HG02763 (cell line): Measurements from ENCODE around the gene TMEM245.
"Not testable (repeated sequence)": the region's sequence is repeated elsewhere in the genome, so short reads cannot be mapped to it uniquely, and the experiment has no call there.

Source experiments
- ATAC-seq: cut with Tn5 transposase; IDR thresholded peaks from one replicate; pipeline ENCODE4 v1.9.1; 2021; ENCODE audit warnings: mild to moderate bottlenecking, moderate library complexity; ENCODE audit not compliant: unreplicated experiment

TMEM245 gene

GRCh38 chr9:109134167-109134578, 14.4 kb upstream of the TMEM245 start:
- ATAC-seq: no peak

DNA sequence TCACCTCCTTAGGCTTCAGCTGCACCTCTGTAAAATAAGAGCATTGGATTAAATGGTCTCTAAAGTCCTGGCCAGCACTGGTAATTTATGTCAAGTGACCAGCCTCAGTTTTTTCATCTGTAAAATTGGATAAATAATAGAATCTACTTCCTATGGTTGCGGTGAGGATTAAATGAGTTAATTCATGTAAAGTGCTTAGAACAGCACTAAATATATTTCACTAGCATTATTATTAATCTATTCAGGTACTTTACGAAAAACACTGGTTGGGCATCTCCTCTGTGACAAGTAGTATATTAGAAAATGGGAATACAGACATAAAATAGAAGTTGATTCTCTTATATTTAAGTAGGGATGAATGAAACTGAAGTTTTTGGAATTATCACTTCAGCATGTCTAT, 13.8 kb upstream of the TMEM245 start:
- ATAC-seq: no peak

DNA sequence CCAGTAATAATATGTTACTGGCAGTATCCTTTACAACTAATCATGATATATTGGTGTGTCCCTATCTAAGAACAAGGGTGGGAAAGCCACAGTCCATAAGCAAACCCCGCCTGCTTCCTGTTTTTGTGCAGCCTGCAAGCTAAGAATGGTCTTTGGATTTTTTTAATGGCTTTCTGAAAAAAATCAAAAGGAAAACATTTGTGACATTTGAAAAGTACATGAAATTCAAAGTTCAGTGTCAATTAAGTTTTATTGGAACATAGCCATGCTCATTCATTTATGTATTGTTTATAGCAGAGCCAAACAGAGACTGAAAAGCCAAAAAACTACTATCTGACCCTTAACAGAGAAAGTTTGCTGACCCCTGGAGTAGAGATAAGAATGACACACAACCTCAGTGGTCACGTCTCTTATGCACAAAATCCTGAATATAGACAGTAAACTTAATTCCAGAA, 12.8 kb upstream of the TMEM245 start:
- no peak for ATAC-seq

- no peak for ATAC-seq
Observed at GRCh38 chr9:109129470-109130197, 9.9 kb upstream of the TMEM245 start.

- not testable (repeated sequence) for ATAC-seq
Observed at GRCh38 chr9:109126671-109127070, 6.9 kb upstream of the TMEM245 start.

DNA sequence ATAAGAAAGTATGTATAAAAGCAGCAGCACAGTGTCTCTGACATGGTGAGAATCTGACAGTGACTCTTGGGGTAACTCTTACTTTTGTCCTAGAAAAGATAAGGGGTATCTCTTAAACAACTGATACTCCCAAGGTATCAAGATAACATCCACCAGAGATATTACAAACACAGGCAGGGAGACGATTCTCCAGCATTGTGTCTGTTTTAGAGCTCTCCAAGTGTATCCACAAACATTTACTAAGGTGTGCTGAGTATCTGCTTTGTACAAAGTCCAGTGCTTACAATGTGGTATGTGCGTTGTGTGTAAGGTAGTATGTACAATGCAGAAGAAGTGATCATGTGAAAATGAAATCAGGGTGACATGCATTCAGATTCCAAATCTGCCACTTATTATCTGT, 4.4 kb upstream of the TMEM245 start:
- no peak for ATAC-seq

DNA sequence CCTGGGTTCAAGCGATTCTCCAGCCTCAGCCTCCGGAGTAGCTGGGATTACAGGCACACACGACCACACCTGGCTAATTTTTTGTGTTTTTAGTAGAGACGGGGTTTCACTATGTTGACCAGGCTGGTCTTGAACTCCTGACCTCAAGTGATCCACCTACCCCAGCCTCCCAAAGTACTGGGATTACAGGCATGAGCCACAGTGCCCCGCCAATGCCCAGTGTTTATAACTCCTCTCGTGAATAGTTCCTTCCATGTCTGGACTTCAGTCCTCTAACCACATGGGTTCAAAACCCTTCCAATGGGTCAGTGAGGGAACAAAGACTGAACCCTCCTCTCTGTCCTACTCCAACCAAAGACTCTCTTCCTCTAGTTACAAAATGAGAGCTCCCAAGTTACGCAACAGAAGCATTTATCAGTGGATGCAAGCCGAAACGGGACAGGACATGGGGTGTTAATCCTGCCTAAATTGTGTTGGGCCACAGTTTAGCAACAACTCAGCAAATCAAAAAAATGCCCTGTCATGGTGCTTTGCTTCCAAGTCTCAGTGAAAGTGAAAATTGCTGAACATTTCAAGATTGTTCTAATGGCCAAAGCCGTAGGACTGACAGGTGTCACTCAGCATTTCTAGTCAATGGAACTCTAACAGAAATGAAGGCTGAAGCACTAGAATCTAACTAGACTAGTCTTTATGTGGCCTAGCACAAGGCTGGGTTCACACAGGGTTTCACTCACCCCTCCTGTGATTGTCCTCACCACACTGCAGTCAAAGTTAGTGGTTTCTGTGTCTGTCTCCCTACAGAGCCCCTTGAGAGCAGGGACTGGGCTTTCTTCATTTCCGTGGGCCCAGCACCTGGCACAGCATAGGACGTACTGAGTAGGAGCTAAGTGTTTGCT, 3.2 kb upstream of the TMEM245 start:
- ATAC-seq: peak; percentile 27

- ATAC-seq: no peak
Observed at GRCh38 chr9:109121232-109121796, 1.6 kb upstream of the TMEM245 start.

- no peak for ATAC-seq
Observed at GRCh38 chr9:109120204-109120789, 550 bp upstream of the TMEM245 start.

DNA sequence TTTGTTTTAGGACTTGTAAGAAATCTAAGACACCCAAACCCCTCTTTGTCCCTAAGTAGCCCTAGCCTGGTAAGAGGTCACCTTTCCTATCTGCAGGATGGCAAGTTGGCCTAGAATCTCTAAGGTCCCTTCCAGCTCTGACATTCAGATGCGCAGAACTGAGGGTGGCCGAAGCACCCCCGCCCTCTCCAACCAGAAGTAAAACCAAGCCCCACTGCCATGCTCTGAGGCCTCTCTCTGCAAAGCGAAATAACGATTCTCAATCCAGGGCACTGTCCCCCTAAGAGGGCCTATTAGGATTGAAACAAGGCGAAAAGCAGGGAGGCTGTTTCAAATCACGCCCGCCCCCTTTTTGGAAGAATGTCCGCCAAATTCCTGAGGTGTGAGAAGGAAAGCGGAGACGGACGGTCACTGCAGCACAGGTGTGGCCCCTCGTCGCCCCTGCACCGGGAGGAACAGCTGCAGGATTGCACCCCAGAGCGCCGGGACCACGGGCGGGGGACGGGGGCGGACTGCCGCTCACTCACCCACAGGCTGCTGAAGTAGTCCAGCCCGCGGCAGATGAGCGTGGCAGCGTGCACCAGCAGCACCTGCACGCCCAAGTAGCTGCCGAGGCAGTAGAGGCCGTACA, 824 bp downstream of the TMEM245 start:
- ATAC-seq: no peak

- no peak for ATAC-seq
Observed at GRCh38 chr9:109117856-109118807, 1.6 kb downstream of the TMEM245 start.

DNA sequence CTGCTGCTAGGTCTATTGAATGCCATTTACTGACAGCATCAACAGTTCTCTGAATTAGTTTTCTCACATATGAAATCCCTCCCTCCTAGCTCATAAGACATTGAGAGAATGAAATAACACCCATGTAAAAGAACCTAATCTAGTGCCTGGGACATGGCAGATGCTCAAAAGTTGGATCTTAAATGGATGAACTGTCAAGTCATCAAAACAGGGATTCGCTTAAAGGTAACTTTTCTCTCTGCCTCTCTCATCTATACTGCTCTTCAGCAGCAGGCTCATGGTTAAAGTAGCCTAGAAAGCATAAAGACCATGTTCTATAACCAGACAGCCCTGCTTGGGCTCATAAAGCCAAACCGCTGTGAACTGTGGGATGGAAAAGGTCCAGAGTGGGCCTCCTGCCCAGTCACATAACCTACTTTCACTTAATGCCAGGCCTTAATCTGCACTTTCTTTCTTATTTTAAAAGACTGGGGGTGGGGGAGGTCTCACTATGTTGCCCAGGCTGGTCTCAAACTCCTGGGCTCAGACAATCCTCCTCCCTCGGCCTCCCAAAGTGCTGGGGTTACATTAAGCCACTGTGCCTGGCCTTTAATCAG, 3.7 kb downstream of the TMEM245 start:
- no peak for ATAC-seq

GRCh38 chr9:109114670-109115069, 5.1 kb downstream of the TMEM245 start:
- ATAC-seq: no peak

- no peak for ATAC-seq
Observed at GRCh38 chr9:109113892-109114609, 5.7 kb downstream of the TMEM245 start.

DNA sequence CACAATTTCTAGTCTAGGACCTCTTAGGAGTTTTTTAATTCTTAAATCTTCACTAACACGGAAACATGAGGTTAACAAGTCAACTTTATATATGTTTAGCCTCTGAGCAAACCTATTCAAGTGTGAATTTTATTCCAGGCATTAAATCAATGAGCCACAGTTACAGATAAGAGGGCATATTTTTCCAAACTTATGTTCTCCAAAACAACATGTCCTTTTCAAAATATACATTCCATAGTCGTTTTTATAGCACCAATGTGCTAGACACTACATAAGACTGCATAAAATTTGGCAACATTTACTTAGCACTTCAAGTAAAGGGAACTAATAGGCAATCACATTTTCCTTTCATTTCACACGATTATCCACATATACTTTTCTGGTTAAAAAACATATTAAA, 6.5 kb downstream of the TMEM245 start:
- ATAC-seq: no peak

GRCh38 chr9:109110329-109111021, 9.3 kb downstream of the TMEM245 start:
- ATAC-seq: peak; percentile 68

- ATAC-seq: no peak
Observed at GRCh38 chr9:109109967-109110328, 9.8 kb downstream of the TMEM245 start.

GRCh38 chr9:109108318-109108717, 11.4 kb downstream of the TMEM245 start:
- no peak for ATAC-seq
